BE2C (cell line): ENCODE results near the gene SOX6.

ENCODE experiments used
- DNase-seq: peaks from one replicate; pipeline ENCODE4 v3.0.0-alpha.2; 2020
- H3K27me3 ChIP-seq: fragments of 250-450 bp; sonication (Bioruptor Pico); 2 replicates; pipeline ENCODE4 v1.5.1; 2020; ENCODE audit warnings: mild to moderate bottlenecking
- H3K36me3 ChIP-seq: fragments of 250-450 bp; sonication (Bioruptor Pico); 2 replicates; pipeline ENCODE4 v1.5.1; 2020; ENCODE audit warnings: mild to moderate bottlenecking
- H3K4me1 ChIP-seq: fragments of 250-450 bp; sonication (Bioruptor Pico); 2 replicates; pipeline ENCODE4 v1.5.1; 2020
- H3K4me3 ChIP-seq: 2 replicates; pipeline ENCODE4 v1.5.1; 2011; ENCODE audit warnings: low read depth, low read length
- H3K9me3 ChIP-seq: fragments of 250-450 bp; sonication (Bioruptor Pico); 2 replicates; pipeline ENCODE4 v1.5.1; 2020
- CTCF ChIP-seq: IDR thresholded peaks from 2 replicates; pipeline ENCODE4 v1.5.1; 2012; ENCODE audit warnings: mild to moderate bottlenecking, low read depth, low read length

Gene SOX6

GRCh38 chr11:16182553-16182952, 173.8 kb downstream of the SOX6 start:
- peaks cover 12% of the 10 kb centered on the region for H3K4me1 ChIP-seq
- no peaks in the 10 kb centered on the region for H3K36me3 ChIP-seq
- DNase-seq, result no peak
- H3K27me3 ChIP-seq, result no peaks in the 10 kb centered on the region
- TF ChIP-seq CTCF, result no peak
- no peak overlapping the region for H3K4me3 ChIP-seq
- H3K9me3 ChIP-seq, result no peaks in the 10 kb centered on the region

GRCh38 chr11:16180868-16181267, 175.5 kb downstream of the SOX6 start:
- Histone ChIP-seq H3K9me3 (no peaks in the 10 kb centered on the region), H3K4me3 (no peak overlapping the region), H3K4me1 (peaks cover 12% of the 10 kb centered on the region), H3K27me3 (no peaks in the 10 kb centered on the region), H3K36me3 (no peaks in the 10 kb centered on the region)
- no peak for DNase-seq
- TF ChIP-seq CTCF, result no peak

- H3K4me1 ChIP-seq, result peaks cover 12% of the 10 kb centered on the region
- TF ChIP-seq CTCF, result no peak
- H3K9me3 ChIP-seq, result no peaks in the 10 kb centered on the region
These were observed 176.7 kb downstream of the SOX6 start for GRCh38 chr11:16179676-16180075.

GRCh38 chr11:16178273-16178672, 178.1 kb downstream of the SOX6 start:
- Histone ChIP-seq H3K9me3 (no peaks in the 10 kb centered on the region), H3K27me3 (no peaks in the 10 kb centered on the region), H3K4me3 (peak overlapping the region; percentile 34), H3K4me1 (peaks cover 12% of the 10 kb centered on the region), H3K36me3 (no peaks in the 10 kb centered on the region)
- TF ChIP-seq CTCF, result no peak
- DNase-seq, result peak; percentile 30

More at GRCh38 chr11:16179676-16180075, 176.7 kb downstream of the SOX6 start:
- Histone ChIP-seq H3K27me3 (no peaks in the 10 kb centered on the region), H3K4me3 (no peak overlapping the region), H3K36me3 (no peaks in the 10 kb centered on the region)
- no peak for DNase-seq

- peak; percentile 6 for DNase-seq
- H3K4me3 ChIP-seq, result peak overlapping the region; percentile 34
- H3K4me1 ChIP-seq, result peaks cover 12% of the 10 kb centered on the region
- no peaks in the 10 kb centered on the region for H3K9me3 ChIP-seq
- H3K27me3 ChIP-seq, result no peaks in the 10 kb centered on the region
- H3K36me3 ChIP-seq, result no peaks in the 10 kb centered on the region
- TF ChIP-seq CTCF, result no peak
These were observed 178.7 kb downstream of the SOX6 start for GRCh38 chr11:16177688-16178087.

- no peak for TF ChIP-seq CTCF
- H3K9me3 ChIP-seq, result no peaks in the 10 kb centered on the region
- H3K4me1 ChIP-seq, result peaks cover 3% of the 10 kb centered on the region; the same call in 1 of the 2 replicates
- no peaks in the 10 kb centered on the region for H3K27me3 ChIP-seq
- H3K36me3 ChIP-seq, result no peaks in the 10 kb centered on the region
- no peak for DNase-seq
- H3K4me3 ChIP-seq, result no peak overlapping the region
These were observed 182.5 kb downstream of the SOX6 start for GRCh38 chr11:16173798-16174197.
